ENCODE data around the gene PDE7B.

DNA sequence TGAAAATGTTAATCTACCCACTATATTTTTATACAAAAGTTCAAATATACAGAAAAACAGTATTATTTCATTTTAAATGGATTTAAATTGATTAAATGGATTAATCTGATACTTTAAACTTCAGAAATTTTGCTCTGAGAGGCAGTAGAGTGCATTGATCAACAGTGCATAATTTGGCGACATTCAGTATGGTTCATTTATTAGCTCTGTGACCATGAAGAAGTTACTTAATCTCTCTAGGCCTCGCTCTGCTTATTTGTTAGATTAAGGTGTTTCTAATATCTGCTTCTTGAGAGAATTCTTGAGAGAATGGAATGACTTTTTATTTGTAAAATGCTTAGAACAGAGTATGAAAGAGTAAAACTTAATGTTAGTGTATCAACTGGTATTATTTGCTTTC is 8.9 kb downstream of the PDE7B start:
- TF ChIP-seq, protein P1, sequence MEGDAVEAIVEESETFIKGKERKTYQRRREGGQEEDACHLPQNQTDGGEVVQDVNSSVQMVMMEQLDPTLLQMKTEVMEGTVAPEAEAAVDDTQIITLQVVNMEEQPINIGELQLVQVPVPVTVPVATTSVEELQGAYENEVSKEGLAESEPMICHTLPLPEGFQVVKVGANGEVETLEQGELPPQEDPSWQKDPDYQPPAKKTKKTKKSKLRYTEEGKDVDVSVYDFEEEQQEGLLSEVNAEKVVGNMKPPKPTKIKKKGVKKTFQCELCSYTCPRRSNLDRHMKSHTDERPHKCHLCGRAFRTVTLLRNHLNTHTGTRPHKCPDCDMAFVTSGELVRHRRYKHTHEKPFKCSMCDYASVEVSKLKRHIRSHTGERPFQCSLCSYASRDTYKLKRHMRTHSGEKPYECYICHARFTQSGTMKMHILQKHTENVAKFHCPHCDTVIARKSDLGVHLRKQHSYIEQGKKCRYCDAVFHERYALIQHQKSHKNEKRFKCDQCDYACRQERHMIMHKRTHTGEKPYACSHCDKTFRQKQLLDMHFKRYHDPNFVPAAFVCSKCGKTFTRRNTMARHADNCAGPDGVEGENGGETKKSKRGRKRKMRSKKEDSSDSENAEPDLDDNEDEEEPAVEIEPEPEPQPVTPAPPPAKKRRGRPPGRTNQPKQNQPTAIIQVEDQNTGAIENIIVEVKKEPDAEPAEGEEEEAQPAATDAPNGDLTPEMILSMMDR (IDR thresholded peaks at IDR 0.05) = no peak
- no peak for TF ChIP-seq EZH2 (IDR thresholded peaks at IDR 0.05; ENCODE audit: borderline replicate concordance, insufficient read depth, low read depth, low read length, poor library complexity, severe bottlenecking)
